CD8-positive, alpha-beta memory T cell (primary cell): Measurements from ENCODE around the gene EIF2B5. TPM values are rescaled to one million over a fixed set of nuclear protein-coding genes. Genes with fewer than 3 reads are reported as not detected.

ENCODE experiments used
- CTCF ChIA-PET: fragments of 350-600 bp; sonication (Branson Sonifier 250); formaldehyde crosslinking; loops from one replicate; lab custom pipeline; 2021; ENCODE audit warnings: antibody characterized with exemption; lab: Charles Lee
- POLR2A ChIA-PET: fragments of 350-600 bp; sonication (Branson Sonifier 250); formaldehyde crosslinking; loops from one replicate; lab custom pipeline; 2021; ENCODE audit warnings: antibody characterized with exemption; lab: Charles Lee
- DNase-seq, 5 donors: peaks; one replicate each; pipeline versions ENCODE4 v3.0.0 to v3.0.0-alpha.2; 2020 to 2022; ENCODE audit warnings: mixed read lengths in 1 of 5
- H3K27ac ChIP-seq: one replicate; pipeline ENCODE4 v1.7.0; 2013; ENCODE audit warnings: low read depth, mild to moderate bottlenecking, low read length, moderate library complexity
- H3K27me3 ChIP-seq: 2 replicates; pipeline ENCODE4 v1.7.0; 2013; ENCODE audit warnings: low read length, mild to moderate bottlenecking; ENCODE audit not compliant: insufficient read depth, poor library complexity, severe bottlenecking
- H3K36me3 ChIP-seq: 2 replicates; pipeline ENCODE4 v1.7.0; 2013; ENCODE audit warnings: mild to moderate bottlenecking, low read length, moderate library complexity; ENCODE audit not compliant: insufficient read depth
- H3K4me1 ChIP-seq: 2 replicates; pipeline ENCODE4 v1.7.0; 2013; ENCODE audit warnings: mild to moderate bottlenecking, low read length, moderate library complexity; ENCODE audit not compliant: insufficient read depth
- H3K4me3 ChIP-seq: 2 replicates; pipeline ENCODE4 v1.7.0; 2013; ENCODE audit warnings: mild to moderate bottlenecking, low read length
- H3K9me3 ChIP-seq: 2 replicates; pipeline ENCODE4 v1.7.0; 2013; ENCODE audit warnings: mild to moderate bottlenecking, low read length
- H3K27ac Mint-ChIP-seq, 8 donors: one replicate each; pipeline ENCODE4 v1.8.0; 2020 to 2021; ENCODE audit warnings: mixed read lengths in 8 of 8, mild to moderate bottlenecking in 6 of 8, inconsistent platforms in 3 of 8, moderate library complexity in 3 of 8
- H3K27me3 Mint-ChIP-seq, 2 donors: one replicate each; pipeline ENCODE4 v1.8.0; 2020 to 2021; ENCODE audit warnings: mixed read lengths in 2 of 2, mild to moderate bottlenecking in 1 of 2, moderate library complexity in 1 of 2
- H3K36me3 Mint-ChIP-seq, 3 donors: one replicate each; pipeline ENCODE4 v1.8.0; 2020 to 2021; ENCODE audit warnings: mixed read lengths in 3 of 3, inconsistent platforms in 1 of 3, mild to moderate bottlenecking in 1 of 3
- H3K4me1 Mint-ChIP-seq, 3 donors: one replicate each; pipeline ENCODE4 v1.8.0; 2020 to 2021; ENCODE audit warnings: mixed read lengths in 3 of 3, inconsistent platforms in 1 of 3, mild to moderate bottlenecking in 1 of 3
- H3K4me3 Mint-ChIP-seq, 7 donors: one replicate each; pipeline ENCODE4 v1.8.0; 2020 to 2021; ENCODE audit warnings: mixed read lengths in 7 of 7, mild to moderate bottlenecking in 6 of 7, moderate library complexity in 4 of 7, inconsistent platforms in 2 of 7
- H3K9me3 Mint-ChIP-seq, 5 donors: one replicate each; pipeline ENCODE4 v1.8.0; 2020 to 2022; ENCODE audit warnings: mixed read lengths in 5 of 5, mild to moderate bottlenecking in 3 of 5, moderate library complexity in 2 of 5, inconsistent platforms in 1 of 5
- polyA plus RNA-seq: library from polyadenylated mRNA; unstranded; fragments of 300-500 nt; fragmentation: Illumina TruSeq; gene quantifications from one replicate; pipeline ENCODE4 v1.2.3, GENCODE V29; 2021
- total RNA-seq, 2 experiments: library from RNA; stranded (reverse); gene quantifications; one replicate each; pipeline ENCODE4 v1.2.3, GENCODE V29; 2021

The EIF2B5 gene
- total and polyA plus RNA-seq, 3 experiments from 2014 or later, result 51.6 to 83.9 (median 74.8) TPM

GRCh38 chr3:184134746-184135148 lies 411 bp upstream of the EIF2B5 start:
- DNase-seq, result no peak
- Mint-ChIP-seq H3K36me3 (peaks cover 0 to 36% (median 2%) of the 10 kb centered on the region in 3 donors), H3K27me3 (no peaks in the 10 kb centered on the region), H3K27ac (peak overlapping the region; percentile 91 to 98 (median 96)), H3K9me3 (no peaks in the 10 kb centered on the region), H3K4me3 (peak overlapping the region; percentile 93 to 99 (median 98)), H3K4me1 (peaks cover 36 to 42% (median 38%) of the 10 kb centered on the region in 3 donors)
- POLR2A ChIA-PET, result interaction anchor here (0.9 to 2.4 kb wide), 10 partner anchors 9 to 115 kb away, joined by 3 to 13 read pairs (median 4); partner anchors contain the start of genes ABCF3, AP2M1 and DVL3
- Histone ChIP-seq H3K36me3 (peaks cover 6% of the 10 kb centered on the region), H3K9me3 (no peaks in the 10 kb centered on the region), H3K27me3 (no peaks in the 10 kb centered on the region), H3K4me3 (peak overlapping the region; percentile 93), H3K4me1 (peaks cover 22% of the 10 kb centered on the region), H3K27ac (peak overlapping the region; percentile 85)
- CTCF ChIA-PET, result interaction anchor here (0.9 to 3.3 kb wide), 10 partner anchors 10 to 239 kb away, joined by 3 to 15 read pairs (median 4); partner anchors contain the start of genes ABCC5, ABCF3, DVL3 and EEF1AKMT4

DNA sequence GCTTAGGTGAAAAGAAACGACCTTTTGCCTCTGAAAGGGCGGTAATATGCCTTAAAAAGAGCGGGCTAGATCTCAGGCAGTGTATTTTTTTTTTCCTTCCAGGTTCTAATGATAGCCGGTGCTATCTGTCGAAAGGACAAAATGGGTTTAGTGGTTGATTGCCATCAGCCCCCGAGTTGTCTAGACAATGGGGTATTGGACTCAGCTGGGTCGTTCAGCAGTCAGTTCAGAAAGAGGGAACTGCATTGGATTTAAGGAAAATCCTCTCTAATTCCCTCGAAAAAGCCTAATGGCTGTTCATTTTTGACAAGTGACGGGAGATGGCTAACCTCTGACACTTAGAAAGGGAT lies 728 bp downstream of the EIF2B5 start:
- POLR2A ChIA-PET, result interaction anchor here (1.2 to 2.4 kb wide), 7 partner anchors 10 to 94 kb away, joined by 4 to 13 read pairs (median 5); partner anchors contain the start of genes ABCF3 and DVL3
- peak overlapping the region; percentile 93 to 99 (median 98) for H3K4me3 Mint-ChIP-seq
- H3K9me3 Mint-ChIP-seq, result no peaks in the 10 kb centered on the region
- peaks cover 38 to 46% (median 38%) of the 10 kb centered on the region in 3 donors for H3K4me1 Mint-ChIP-seq
- peak overlapping the region; percentile 85 for H3K27ac ChIP-seq
- CTCF ChIA-PET, result interaction anchor here (0.8 to 3.3 kb wide), 9 partner anchors 9 to 240 kb away, joined by 3 to 15 read pairs (median 3); partner anchors contain the start of genes ABCC5 and DVL3
- H3K36me3 ChIP-seq, result peaks cover 15% of the 10 kb centered on the region
- no peaks in the 10 kb centered on the region for H3K27me3 ChIP-seq
- H3K27ac Mint-ChIP-seq, result peak overlapping the region; percentile 91 to 98 (median 96)
- H3K4me1 ChIP-seq, result peaks cover 22% of the 10 kb centered on the region
- no peak for DNase-seq
- H3K27me3 Mint-ChIP-seq, result no peaks in the 10 kb centered on the region
- H3K4me3 ChIP-seq, result peak overlapping the region; percentile 93
- H3K36me3 Mint-ChIP-seq, result peaks cover 0 to 47% (median 2%) of the 10 kb centered on the region in 3 donors
- no peaks in the 10 kb centered on the region for H3K9me3 ChIP-seq

GRCh38 chr3:184140436-184140835 lies 5.3 kb downstream of the EIF2B5 start:
- Mint-ChIP-seq H3K9me3 (no peaks in the 10 kb centered on the region), H3K4me1 (peaks cover 24 to 32% (median 27%) of the 10 kb centered on the region in 3 donors), H3K36me3 (peaks cover 7 to 83% (median 16%) of the 10 kb centered on the region in 3 donors), H3K27me3 (no peaks in the 10 kb centered on the region), H3K4me3 (no peak overlapping the region), H3K27ac (no peak overlapping the region)
- H3K27ac ChIP-seq, result no peak overlapping the region
- H3K9me3 ChIP-seq, result no peaks in the 10 kb centered on the region
- no peak for DNase-seq
- peaks cover 47% of the 10 kb centered on the region for H3K36me3 ChIP-seq
- POLR2A ChIA-PET, result no interaction called here
- H3K4me1 ChIP-seq, result peaks cover 16% of the 10 kb centered on the region
- no peak overlapping the region for H3K4me3 ChIP-seq
- CTCF ChIA-PET, result no interaction called here
- no peaks in the 10 kb centered on the region for H3K27me3 ChIP-seq

GRCh38 chr3:184142199-184142598 lies 7.0 kb downstream of the EIF2B5 start:
- Histone ChIP-seq H3K36me3 (peaks cover 46% of the 10 kb centered on the region), H3K27ac (no peak overlapping the region), H3K4me1 (peaks cover 1% of the 10 kb centered on the region), H3K4me3 (no peak overlapping the region), H3K27me3 (no peaks in the 10 kb centered on the region), H3K9me3 (no peaks in the 10 kb centered on the region)
- peak overlapping the region in 3 of 8 donors; percentile 29 to 60 (median 37) for H3K27ac Mint-ChIP-seq
- peaks cover 8 to 14% (median 9%) of the 10 kb centered on the region in 3 donors for H3K4me1 Mint-ChIP-seq
- H3K27me3 Mint-ChIP-seq, result no peaks in the 10 kb centered on the region
- peaks cover 7 to 80% (median 16%) of the 10 kb centered on the region in 3 donors for H3K36me3 Mint-ChIP-seq
- no peak overlapping the region for H3K4me3 Mint-ChIP-seq
- no peak for DNase-seq
- H3K9me3 Mint-ChIP-seq, result no peaks in the 10 kb centered on the region
- CTCF ChIA-PET, result no interaction called here
- POLR2A ChIA-PET, result no interaction called here

DNA sequence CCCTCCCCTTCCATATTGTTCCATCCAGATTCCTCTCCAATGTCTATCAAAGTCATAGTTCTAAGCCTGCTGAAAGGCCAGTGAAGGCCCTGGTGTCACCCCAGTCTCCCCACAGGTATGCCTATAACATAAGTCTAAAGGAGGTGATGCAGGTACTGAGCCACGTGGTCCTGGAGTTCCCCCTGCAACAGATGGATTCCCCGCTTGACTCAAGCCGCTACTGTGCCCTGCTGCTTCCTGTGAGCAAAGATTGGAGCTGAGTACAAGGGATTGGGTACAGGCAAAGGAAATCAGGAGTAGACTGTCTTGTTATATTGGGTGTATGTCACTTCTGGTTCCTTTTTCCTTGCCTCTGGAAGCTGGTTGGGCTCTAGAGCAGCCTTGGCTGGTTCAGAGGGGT lies 8.2 kb downstream of the EIF2B5 start:
- no peaks in the 10 kb centered on the region for H3K4me1 ChIP-seq
- POLR2A ChIA-PET, result interaction anchor here (1.0 kb wide), 1 partner anchor 9 kb away, joined by 3 read pairs; the partner anchor contains the start of gene EIF2B5
- CTCF ChIA-PET, result interaction anchor here (2.1 to 3.8 kb wide), 2 partner anchors 8 to 106 kb away, joined by 8 to 15 read pairs; partner anchors contain the start of genes EEF1AKMT4 and EIF2B5
- H3K27ac Mint-ChIP-seq, result peak overlapping the region in 1 of 8 donors; percentile 40
- H3K36me3 Mint-ChIP-seq, result peaks cover 7 to 71% (median 13%) of the 10 kb centered on the region in 3 donors
- no peak for DNase-seq
- no peaks in the 10 kb centered on the region for H3K9me3 ChIP-seq
- peaks cover 41% of the 10 kb centered on the region for H3K36me3 ChIP-seq
- no peak overlapping the region for H3K4me3 Mint-ChIP-seq
- no peaks in the 10 kb centered on the region for H3K27me3 Mint-ChIP-seq
- peaks cover 0 to 5% (median 3%) of the 10 kb centered on the region in 3 donors for H3K4me1 Mint-ChIP-seq
- no peaks in the 10 kb centered on the region for H3K9me3 Mint-ChIP-seq
- no peak overlapping the region for H3K4me3 ChIP-seq
- H3K27me3 ChIP-seq, result no peaks in the 10 kb centered on the region
- no peak overlapping the region for H3K27ac ChIP-seq

DNA sequence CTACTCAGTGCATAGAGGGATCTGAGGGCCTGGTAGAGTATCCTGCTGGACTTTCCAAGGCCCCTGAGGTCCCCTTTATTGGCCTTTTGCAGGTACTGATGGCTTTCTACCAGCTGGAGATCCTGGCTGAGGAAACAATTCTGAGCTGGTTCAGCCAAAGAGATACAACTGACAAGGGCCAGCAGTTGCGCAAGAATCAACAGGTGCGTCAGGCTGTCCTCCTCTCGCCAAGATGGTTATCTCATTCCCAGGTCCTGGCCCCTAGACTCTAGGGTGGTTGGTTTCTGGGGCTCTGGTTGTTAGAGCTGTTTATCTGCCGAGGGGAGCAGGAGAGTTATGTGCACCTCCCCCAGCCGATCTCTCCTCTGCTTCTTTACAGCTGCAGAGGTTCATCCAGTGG lies 9.3 kb downstream of the EIF2B5 start:
- Mint-ChIP-seq H3K27ac (peak overlapping the region in 1 of 8 donors; percentile 82), H3K36me3 (peaks cover 7 to 66% (median 13%) of the 10 kb centered on the region in 3 donors), H3K4me3 (no peak overlapping the region), H3K4me1 (peaks cover 0 to 5% (median 3%) of the 10 kb centered on the region in 3 donors), H3K9me3 (no peaks in the 10 kb centered on the region), H3K27me3 (no peaks in the 10 kb centered on the region)
- Histone ChIP-seq H3K9me3 (no peaks in the 10 kb centered on the region), H3K4me1 (no peaks in the 10 kb centered on the region), H3K36me3 (peaks cover 41% of the 10 kb centered on the region), H3K27ac (no peak overlapping the region), H3K27me3 (no peaks in the 10 kb centered on the region), H3K4me3 (no peak overlapping the region)
- ChIA-PET POLR2A (interaction anchor here (1.0 to 1.8 kb wide), 3 partner anchors 9 to 11 kb away, joined by 3 to 6 read pairs (median 3); partner anchors contain the start of gene EIF2B5), CTCF (interaction anchor here (0.8 to 3.8 kb wide), 7 partner anchors 9 to 107 kb away, joined by 3 to 15 read pairs (median 4); partner anchors contain the start of genes EEF1AKMT4 and EIF2B5)
- no peak for DNase-seq

DNA sequence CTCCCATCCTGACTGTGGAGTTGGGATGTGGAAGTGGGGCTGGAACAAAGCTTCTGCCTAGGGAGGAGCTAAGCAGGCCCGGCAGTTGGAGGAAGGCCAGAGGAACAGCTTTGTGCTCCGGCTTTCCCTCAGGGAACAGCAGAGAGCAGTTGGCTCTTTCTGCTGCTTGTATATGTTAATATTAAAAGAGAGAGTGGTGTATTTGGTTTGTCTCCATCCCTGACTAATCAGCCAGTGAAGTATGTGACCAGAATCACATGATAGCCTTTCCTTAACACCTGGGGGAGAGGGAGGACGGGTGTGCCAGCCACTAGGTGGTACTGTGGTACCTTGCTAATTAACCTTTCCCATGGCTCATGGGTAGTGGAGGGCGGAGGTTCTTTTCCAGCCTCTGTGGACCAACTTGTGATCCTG lies 10.0 kb downstream of the EIF2B5 start:
- H3K27ac ChIP-seq, result no peak overlapping the region
- peaks cover 38% of the 10 kb centered on the region for H3K36me3 ChIP-seq
- ChIA-PET POLR2A (interaction anchor here (1.6 to 1.8 kb wide), 2 partner anchors 10 to 11 kb away, joined by 3 to 6 read pairs; partner anchors contain the start of gene EIF2B5), CTCF (interaction anchor here (0.7 to 3.8 kb wide), 8 partner anchors 10 to 107 kb away, joined by 3 to 15 read pairs (median 4); partner anchors contain the start of genes EEF1AKMT4 and EIF2B5)
- H3K27ac Mint-ChIP-seq, result peak overlapping the region in 1 of 8 donors; percentile 22
- H3K4me3 Mint-ChIP-seq, result no peak overlapping the region
- no peak overlapping the region for H3K4me3 ChIP-seq
- peaks cover 0 to 2% (median under 1%) of the 10 kb centered on the region in 3 donors for H3K4me1 Mint-ChIP-seq
- peak in 3 of 5 donors; percentile 21 to 58 (median 31) for DNase-seq
- H3K9me3 Mint-ChIP-seq, result no peaks in the 10 kb centered on the region
- H3K4me1 ChIP-seq, result no peaks in the 10 kb centered on the region
- H3K27me3 ChIP-seq, result no peaks in the 10 kb centered on the region
- H3K27me3 Mint-ChIP-seq, result no peaks in the 10 kb centered on the region
- peaks cover 7 to 62% (median 13%) of the 10 kb centered on the region in 3 donors for H3K36me3 Mint-ChIP-seq
- H3K9me3 ChIP-seq, result no peaks in the 10 kb centered on the region
